ENCODE data around the gene ZDHHC18.
A peak's percentile ranks its signal among the peaks of the same experiment; 100 is the strongest.
"Not testable (repeated sequence)": the region's sequence is repeated elsewhere in the genome, so short reads cannot be mapped to it uniquely, and the experiment has no call there.

Gene ZDHHC18

DNA sequence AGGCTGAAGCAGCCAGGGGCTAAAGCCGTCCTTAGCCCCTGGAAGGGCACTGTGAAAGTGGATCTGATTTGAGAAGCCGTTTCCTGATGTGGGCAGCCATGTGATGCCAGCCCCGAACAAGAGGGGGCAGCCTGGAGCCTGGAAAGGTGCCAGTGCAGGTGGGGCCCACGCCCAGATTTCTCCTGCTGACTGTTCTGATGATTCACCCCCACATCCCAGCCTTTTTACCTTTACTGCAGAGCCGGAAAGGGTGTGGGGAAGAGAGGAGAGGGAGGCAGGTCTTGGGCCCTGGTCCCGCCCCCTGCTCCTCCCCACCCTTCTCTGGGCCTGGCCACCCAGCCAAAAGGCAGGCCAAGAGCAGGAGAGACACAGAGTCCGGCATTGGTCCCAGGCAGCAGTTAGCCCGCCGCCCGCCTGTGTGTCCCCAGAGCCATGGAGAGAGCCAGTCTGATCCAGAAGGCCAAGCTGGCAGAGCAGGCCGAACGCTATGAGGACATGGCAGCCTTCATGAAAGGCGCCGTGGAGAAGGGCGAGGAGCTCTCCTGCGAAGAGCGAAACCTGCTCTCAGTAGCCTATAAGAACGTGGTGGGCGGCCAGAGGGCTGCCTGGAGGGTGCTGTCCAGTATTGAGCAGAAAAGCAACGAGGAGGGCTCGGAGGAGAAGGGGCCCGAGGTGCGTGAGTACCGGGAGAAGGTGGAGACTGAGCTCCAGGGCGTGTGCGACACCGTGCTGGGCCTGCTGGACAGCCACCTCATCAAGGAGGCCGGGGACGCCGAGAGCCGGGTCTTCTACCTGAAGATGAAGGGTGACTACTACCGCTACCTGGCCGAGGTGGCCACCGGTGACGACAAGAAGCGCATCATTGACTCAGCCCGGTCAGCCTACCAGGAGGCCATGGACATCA, 36.5 kb downstream of the ZDHHC18 start, which contains the start of gene SFN:
SFN (plus strand) TSS at position 369 of the 904 bp plus-strand sequence; CDS start at position 433, 64 bp downstream.
- DNase-seq = peak; percentile 36

GRCh38 chr1:26863685-26864077, 37.2 kb downstream of the ZDHHC18 start:
- DNase-seq = no peak

DNA sequence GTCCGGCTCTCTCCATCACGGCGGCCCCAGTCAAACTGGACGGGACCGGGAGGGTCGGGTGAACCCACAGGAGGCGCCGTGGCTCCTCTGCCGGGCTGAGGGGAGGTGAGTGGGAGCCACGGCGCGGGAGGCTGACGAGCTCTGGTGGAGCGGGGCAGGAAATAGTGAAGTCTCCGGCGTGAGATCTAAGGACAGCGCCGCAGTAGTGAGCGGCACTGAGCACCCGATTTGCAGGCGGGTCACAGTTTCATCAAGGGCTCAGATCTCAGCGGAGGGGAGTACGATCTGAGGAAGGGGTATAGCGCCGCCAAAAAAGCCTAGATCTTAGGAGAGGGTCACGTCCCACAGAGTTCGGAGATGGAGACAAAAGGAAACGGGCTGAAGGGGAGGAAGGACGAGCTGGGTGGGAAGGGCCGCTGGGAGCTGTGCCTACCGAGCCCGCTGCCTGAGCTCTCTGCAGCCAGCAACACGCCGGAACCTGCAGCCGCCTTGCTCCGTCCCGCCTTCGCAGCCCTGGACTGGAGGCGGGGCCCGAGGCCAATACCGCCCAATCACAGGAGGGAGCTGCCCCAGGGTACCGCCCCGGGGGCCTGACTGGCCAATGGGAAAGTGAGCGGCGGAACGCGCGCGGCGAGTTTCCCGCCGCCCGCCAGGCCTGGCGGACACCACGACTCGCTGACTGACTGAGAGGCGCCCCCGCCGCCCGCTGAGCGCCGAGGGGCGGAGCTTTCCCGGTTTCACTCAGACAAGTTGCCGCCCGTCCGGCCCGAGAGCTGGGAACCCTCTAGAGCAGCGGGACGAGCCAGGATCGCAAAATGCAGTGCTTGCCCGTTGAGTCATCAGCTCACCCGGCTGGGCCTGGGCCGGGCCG, 38.4 kb downstream of the ZDHHC18 start:
- DNase-seq = peak; percentile 99

- not testable (repeated sequence) for DNase-seq
Measured at GRCh38 chr1:26873097-26873496, 46.6 kb downstream of the ZDHHC18 start.

GRCh38 chr1:26874896-26875295, 48.4 kb downstream of the ZDHHC18 start:
- DNase-seq = no peak

GRCh38 chr1:26877326-26877725, 50.8 kb downstream of the ZDHHC18 start:
- no peak for DNase-seq

DNA sequence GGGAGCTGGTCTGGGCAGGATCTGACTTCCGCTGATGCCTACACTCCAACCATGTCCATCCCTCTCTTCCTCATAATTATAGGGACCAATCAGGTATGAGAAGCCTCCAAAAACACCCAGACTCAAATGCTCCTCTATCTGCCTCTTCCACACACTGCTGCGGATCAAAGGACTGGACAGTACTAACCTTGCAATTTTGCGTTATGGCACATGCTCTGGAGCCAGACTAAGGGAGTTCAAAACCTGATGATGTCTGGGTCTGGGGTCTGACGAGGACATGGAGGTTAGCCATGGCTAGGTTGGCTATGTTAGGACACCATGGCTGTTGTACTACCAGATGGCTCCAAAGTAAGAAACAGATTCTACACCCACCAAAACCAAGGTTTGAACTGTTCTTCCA, 53.3 kb downstream of the ZDHHC18 start:
- no peak for DNase-seq

GRCh38 chr1:26881611-26882010, 55.1 kb downstream of the ZDHHC18 start:
- not testable (repeated sequence) for DNase-seq

- no peak for DNase-seq
Measured at GRCh38 chr1:26882696-26883463, 56.4 kb downstream of the ZDHHC18 start.

GRCh38 chr1:26887125-26887524, 60.6 kb downstream of the ZDHHC18 start:
- no peak for DNase-seq

GRCh38 chr1:26888231-26888630, 61.7 kb downstream of the ZDHHC18 start:
- DNase-seq = no peak

- DNase-seq = peak; percentile 82
Measured at GRCh38 chr1:26889551-26890466, 63.3 kb downstream of the ZDHHC18 start, which contains the start of gene GPN2. Gene GPN2 (minus strand): TSS chr1:26890283. CDS start chr1:26890096, 187 bp downstream.

GRCh38 chr1:26890467-26890796, 63.9 kb downstream of the ZDHHC18 start:
- DNase-seq = no peak

GRCh38 chr1:26894263-26894662, 67.8 kb downstream of the ZDHHC18 start:
- DNase-seq = no peak

- no peak for DNase-seq
Measured at GRCh38 chr1:26897351-26897750, 70.9 kb downstream of the ZDHHC18 start.

GRCh38 chr1:26900001-26900814, 73.7 kb downstream of the ZDHHC18 start, which contains the start of gene GPATCH3:
Gene GPATCH3 (minus strand): TSS chr1:26900467. CDS start chr1:26900442, 25 bp downstream.
- DNase-seq = peak; percentile 90

DNA sequence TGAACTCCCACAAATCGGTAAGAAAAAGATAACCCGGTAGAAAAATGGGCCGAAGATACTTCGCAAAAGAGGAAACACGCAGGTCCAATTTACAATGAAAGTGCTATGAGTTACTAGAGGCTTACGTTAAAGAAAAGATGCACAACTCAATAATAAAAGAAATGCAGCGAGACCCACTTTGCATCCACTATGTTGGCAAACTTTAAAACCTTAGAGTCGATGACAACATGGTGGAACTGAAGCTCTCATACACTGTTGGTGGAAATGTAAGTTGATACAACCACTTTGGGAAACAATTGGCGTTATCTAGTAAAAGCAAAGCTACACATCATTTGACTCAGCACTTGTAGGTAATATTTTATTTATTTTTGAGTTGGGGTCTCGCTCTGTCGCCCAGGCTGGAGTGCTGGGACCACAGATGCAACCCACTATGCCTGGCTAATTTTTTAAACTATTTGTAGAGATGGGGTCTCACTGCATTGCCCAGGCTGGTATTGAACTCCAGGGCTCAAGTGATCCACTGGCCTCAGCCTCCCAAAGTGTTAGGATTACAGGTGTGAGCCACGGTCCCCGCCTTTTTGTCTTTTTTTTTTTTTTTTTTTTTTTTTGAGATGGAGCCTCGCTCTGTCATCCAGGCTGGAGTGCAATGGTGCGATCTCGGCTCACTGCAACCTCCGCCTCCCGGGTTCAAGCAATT, 74.5 kb downstream of the ZDHHC18 start:
- peak; percentile 47 for DNase-seq

Data from NCI-H1092 treated with DMSO at 0.1 percent for 48 hours (cell line).